ENCODE results near the gene NFYC.

- no peak for TF ChIP-seq POLR2A (IDR thresholded peaks at IDR 0.05)
- TF ChIP-seq CTCF (IDR thresholded peaks at IDR 0.05), result no peak
These were observed 18.1 kb upstream of the NFYC start for GRCh38 chr1:40673452-40673851.

Measured in heart left ventricle (tissue), 13 donors.